HG03045 (cell line): ENCODE measurements around the gene ANKRD17.

Experiments used
- ATAC-seq: cut with Tn5 transposase; IDR thresholded peaks from one replicate; pipeline ENCODE4 v1.9.1; 2021; ENCODE audit warnings: mild to moderate bottlenecking, moderate library complexity; ENCODE audit not compliant: unreplicated experiment

The ANKRD17 gene

GRCh38 chr4:73131281-73131680 is 127.3 kb downstream of the ANKRD17 start:
- ATAC-seq: no peak

GRCh38 chr4:73129319-73129718 is 129.3 kb downstream of the ANKRD17 start:
- no peak for ATAC-seq

GRCh38 chr4:73127839-73128453 is 130.7 kb downstream of the ANKRD17 start:
- no peak for ATAC-seq

- ATAC-seq: no peak
Observed at GRCh38 chr4:73109493-73109892, 149.1 kb downstream of the ANKRD17 start.

GRCh38 chr4:73104695-73105094 is 153.9 kb downstream of the ANKRD17 start:
- no peak for ATAC-seq

- ATAC-seq: no peak
Observed at GRCh38 chr4:73103799-73104503, 154.6 kb downstream of the ANKRD17 start.

GRCh38 chr4:73099143-73099542 is 159.5 kb downstream of the ANKRD17 start:
- no peak for ATAC-seq

- ATAC-seq: no peak
Observed at GRCh38 chr4:73098713-73099112, 159.9 kb downstream of the ANKRD17 start.

GRCh38 chr4:73098016-73098415 is 160.6 kb downstream of the ANKRD17 start:
- ATAC-seq: no peak

- no peak for ATAC-seq
Observed at GRCh38 chr4:73092868-73093267, 165.7 kb downstream of the ANKRD17 start.

GRCh38 chr4:73090738-73091137 is 167.9 kb downstream of the ANKRD17 start:
- no peak for ATAC-seq

GRCh38 chr4:73087871-73088270 is 170.7 kb downstream of the ANKRD17 start:
- no peak for ATAC-seq

GRCh38 chr4:73086095-73086868 is 172.3 kb downstream of the ANKRD17 start:
- no peak for ATAC-seq

- ATAC-seq: peak; percentile 49
Observed at GRCh38 chr4:73080789-73081188, 177.8 kb downstream of the ANKRD17 start.

GRCh38 chr4:73075832-73076231 is 182.8 kb downstream of the ANKRD17 start:
- no peak for ATAC-seq

GRCh38 chr4:73070074-73070390 is 188.6 kb downstream of the ANKRD17 start:
- ATAC-seq: peak; percentile 14

- peak; percentile 91 for ATAC-seq
Observed at GRCh38 chr4:73069338-73070073, 189.1 kb downstream of the ANKRD17 start, which contains the start of gene COX18. Gene COX18, minus strand, starts transcription at chr4:73069716. Its CDS starts 67 bp downstream, at chr4:73069649.

GRCh38 chr4:73068491-73069337 is 189.9 kb downstream of the ANKRD17 start:
- peak; percentile 1 for ATAC-seq

- no peak for ATAC-seq
Observed at GRCh38 chr4:73067971-73068394, 190.6 kb downstream of the ANKRD17 start.

GRCh38 chr4:73066928-73067327 is 191.7 kb downstream of the ANKRD17 start:
- no peak for ATAC-seq
